Naive thymus-derived CD4-positive, alpha-beta T cell (primary cell): ENCODE results near the gene CCDC142. TPM values are rescaled to one million over a fixed set of nuclear protein-coding genes. Genes with fewer than 3 reads are reported as not detected.

Source experiments
- ATAC-seq: fragments of 150-1000 bp; cut with Tn5 transposase; 2 replicates; pipeline ENCODE4 v1.10.0; 2021; ENCODE audit warnings: mild to moderate bottlenecking, moderate library complexity
- CTCF ChIA-PET: fragments of 350-600 bp; sonication (Branson Sonifier 250); formaldehyde crosslinking; loops from one replicate; lab custom pipeline; 2021; ENCODE audit warnings: antibody characterized with exemption; lab: Charles Lee
- POLR2A ChIA-PET: fragments of 350-600 bp; sonication (Branson Sonifier 250); formaldehyde crosslinking; loops from one replicate; lab custom pipeline; 2021; ENCODE audit warnings: antibody characterized with exemption, inconsistent platforms; lab: Charles Lee
- DNase-seq, 9 donors: peaks; one replicate each; pipeline versions ENCODE4 v3.0.0 to v3.0.0-alpha.2; 2020 to 2022; ENCODE audit warnings: mixed read lengths in 1 of 9
- H3K27ac ChIP-seq: one replicate; pipeline ENCODE4 v1.7.0; 2013; ENCODE audit warnings: mild to moderate bottlenecking, low read depth, low read length, moderate library complexity
- H3K27me3 ChIP-seq, 2 donors: one replicate each; pipeline ENCODE4 v1.7.0; 2013; ENCODE audit warnings: low read length in 2 of 2, mild to moderate bottlenecking in 2 of 2, moderate library complexity in 2 of 2; ENCODE audit not compliant: control insufficient read depth in 2 of 2, insufficient read depth in 2 of 2
- H3K36me3 ChIP-seq, 3 experiments: 1 replicate in 2 of 3; 2 replicates in 1 of 3; pipeline ENCODE4 v1.7.0; 2013; ENCODE audit warnings: low read length in 3 of 3, mild to moderate bottlenecking in 3 of 3, moderate library complexity in 1 of 3; ENCODE audit not compliant: insufficient read depth in 3 of 3, control insufficient read depth in 2 of 3
- H3K4me1 ChIP-seq, 2 donors: one replicate each; pipeline ENCODE4 v1.7.0; 2013; ENCODE audit warnings: low read length in 2 of 2, mild to moderate bottlenecking in 2 of 2, moderate library complexity in 1 of 2; ENCODE audit not compliant: control insufficient read depth in 2 of 2, insufficient read depth in 2 of 2
- H3K4me3 ChIP-seq: 2 replicates; pipeline ENCODE4 v1.7.0; 2013; ENCODE audit warnings: mild to moderate bottlenecking, low read length
- H3K9me3 ChIP-seq, 3 experiments: 1 replicate in 2 of 3; 2 replicates in 1 of 3; pipeline ENCODE4 v1.7.0; 2013; ENCODE audit warnings: low read length in 3 of 3; ENCODE audit not compliant: control insufficient read depth in 2 of 3
- H3K27ac Mint-ChIP-seq, 9 donors: one replicate each; pipeline ENCODE4 v1.8.0; 2020 to 2022; ENCODE audit warnings: mixed read lengths in 9 of 9, mild to moderate bottlenecking in 8 of 9, moderate library complexity in 5 of 9, inconsistent platforms in 2 of 9
- H3K27me3 Mint-ChIP-seq, 5 donors: one replicate each; pipeline ENCODE4 v1.8.0; 2021 to 2022; ENCODE audit warnings: mixed read lengths in 5 of 5, mild to moderate bottlenecking in 1 of 5
- H3K36me3 Mint-ChIP-seq, 5 donors: one replicate each; pipeline ENCODE4 v1.8.0; 2020 to 2022; ENCODE audit warnings: mixed read lengths in 5 of 5, mild to moderate bottlenecking in 3 of 5, inconsistent platforms in 1 of 5
- H3K4me1 Mint-ChIP-seq, 7 donors: one replicate each; pipeline ENCODE4 v1.8.0; 2020 to 2022; ENCODE audit warnings: mixed read lengths in 7 of 7, mild to moderate bottlenecking in 3 of 7, inconsistent platforms in 1 of 7
- H3K4me3 Mint-ChIP-seq, 10 donors: one replicate each; pipeline ENCODE4 v1.8.0; 2020 to 2022; ENCODE audit warnings: mild to moderate bottlenecking in 10 of 10, mixed read lengths in 10 of 10, moderate library complexity in 6 of 10, inconsistent platforms in 2 of 10
- H3K9me3 Mint-ChIP-seq, 11 donors: one replicate each; pipeline ENCODE4 v1.8.0; 2020 to 2022; ENCODE audit warnings: mixed read lengths in 11 of 11, mild to moderate bottlenecking in 4 of 11, inconsistent platforms in 1 of 11, moderate library complexity in 1 of 11
- intact Hi-C, 2 donors: fragments of 100-400 bp; cut with micrococcal nuclease; formaldehyde crosslinking; loops; one replicate each; pipeline ENCODE4 v1.15.1; 2023
- polyA plus RNA-seq, 2 donors: library from polyadenylated mRNA; unstranded; fragments of 300-500 nt; fragmentation: Illumina TruSeq; gene quantifications; one replicate each; pipeline ENCODE4 v1.2.3, GENCODE V29; 2021
- total RNA-seq, 6 experiments: library from RNA in 5 of 6; stranded (reverse) in 5 of 6; gene quantifications; 1 replicate in 5 of 6; 2 replicates in 1 of 6; pipeline ENCODE4 v1.2.3 and lab custom pipeline; 2021 to 2026

CCDC142 gene
- total and polyA plus RNA-seq, 7 experiments from 2014 or later = 13.1 to 75.2 (median 27.4) TPM

- ChIA-PET CTCF (interaction anchor here (0.6 to 2.3 kb wide), 4 partner anchors 17 to 276 kb away, joined by 3 to 6 read pairs (median 3); partner anchors contain the start of genes CCDC142 and TTC31), POLR2A (interaction anchor here (0.6 to 2.0 kb wide), 9 partner anchors 8 to 789 kb away, joined by 3 to 9 read pairs (median 4); partner anchors contain the start of genes TLX2, TPRKB and WBP1)
- peak within 1 kb of the TSS in 6 of 10 donors; percentile 10 to 94 (median 32) for H3K4me3 Mint-ChIP-seq
- H3K4me1 ChIP-seq = peaks cover 4 to 15% of the 10 kb centered on the region in 2 donors
- H3K27ac Mint-ChIP-seq = peak within 1 kb of the TSS in 3 of 9 donors; percentile 28 to 46 (median 43)
- H3K9me3 Mint-ChIP-seq = no peaks in the 10 kb centered on the region
- H3K27ac ChIP-seq = no peak within 1 kb of the TSS
- H3K27me3 Mint-ChIP-seq = peaks cover 3 to 9% (median 3%) of the 10 kb centered on the region in 5 donors
- intact Hi-C loops = loop anchor here in 1 of 2 donors (5.0 kb wide), 2 partner anchors 329 to 599 kb away; partner anchors contain the start of genes DGUOK and MTHFD2
- ATAC-seq (no peak), DNase-seq (peak in 3 of 9 donors; percentile 33 to 42 (median 41))
- H3K9me3 ChIP-seq = no peaks in the 10 kb centered on the region
- H3K36me3 ChIP-seq = peaks cover 0 to 35% (median 6%) of the 10 kb centered on the region in 3 experiments
- H3K27me3 ChIP-seq = no peaks in the 10 kb centered on the region
- peaks cover 8 to 30% (median 21%) of the 10 kb centered on the region in 5 donors for H3K36me3 Mint-ChIP-seq
- no peak within 1 kb of the TSS for H3K4me3 ChIP-seq
- H3K4me1 Mint-ChIP-seq = peaks cover 16 to 35% (median 32%) of the 10 kb centered on the region in 7 donors
Observed at GRCh38 chr2:74525717-74526648, 43.2 kb upstream of the CCDC142 start, which contains the start of gene DQX1. DQX1 (minus strand) TSS chr2:74526231; CDS start chr2:74525729, 502 bp downstream.

- peaks cover 16 to 29% (median 26%) of the 10 kb centered on the region in 7 donors for H3K4me1 Mint-ChIP-seq
- peaks cover 11 to 13% (median 12%) of the 10 kb centered on the region in 5 donors for H3K27me3 Mint-ChIP-seq
- intact Hi-C loops = loop anchor here in 1 of 2 donors (5.0 kb wide), 2 partner anchors 328 to 598 kb away; partner anchors contain the start of genes DGUOK and MTHFD2
- H3K4me3 ChIP-seq = no peak overlapping the region
- no peak for ATAC-seq
- CTCF ChIA-PET = interaction anchor here (2.3 kb wide), 1 partner anchor 42 kb away, joined by 6 read pairs; the partner anchor contains the start of genes CCDC142 and TTC31
- H3K36me3 ChIP-seq = peaks cover 0 to 33% (median 6%) of the 10 kb centered on the region in 3 experiments
- DNase-seq = no peak
- no peak overlapping the region for H3K27ac ChIP-seq
- peaks cover 8 to 31% (median 21%) of the 10 kb centered on the region in 5 donors for H3K36me3 Mint-ChIP-seq
- H3K9me3 ChIP-seq = no peaks in the 10 kb centered on the region
- no peaks in the 10 kb centered on the region for H3K27me3 ChIP-seq
- POLR2A ChIA-PET = interaction anchor here (1.3 to 2.0 kb wide), 2 partner anchors 10 to 14 kb away, joined by 4 to 8 read pairs; partner anchors contain the start of gene TLX2
- no peaks in the 10 kb centered on the region for H3K9me3 Mint-ChIP-seq
- peaks cover 0 to 10% of the 10 kb centered on the region in 2 donors for H3K4me1 ChIP-seq
- no peak overlapping the region for H3K27ac Mint-ChIP-seq
- no peak overlapping the region for H3K4me3 Mint-ChIP-seq
Observed at GRCh38 chr2:74524955-74525716, 42.3 kb upstream of the CCDC142 start.

- no peak overlapping the region for H3K27ac ChIP-seq
- Mint-ChIP-seq H3K36me3 (peaks cover 8 to 29% (median 24%) of the 10 kb centered on the region in 5 donors), H3K9me3 (peaks cover 0 to 2% (median 0%) of the 10 kb centered on the region in 11 donors), H3K4me3 (no peak overlapping the region), H3K27ac (no peak overlapping the region), H3K4me1 (peaks cover 13 to 28% (median 24%) of the 10 kb centered on the region in 7 donors), H3K27me3 (peaks cover 22 to 24% (median 23%) of the 10 kb centered on the region in 5 donors)
- DNase-seq = no peak
- H3K27me3 ChIP-seq = peaks cover 0 to 5% of the 10 kb centered on the region in 2 donors
- no peaks in the 10 kb centered on the region for H3K9me3 ChIP-seq
- H3K36me3 ChIP-seq = peaks cover 0 to 23% (median 6%) of the 10 kb centered on the region in 3 experiments
- POLR2A ChIA-PET = no interaction called here
- CTCF ChIA-PET = no interaction called here
- ATAC-seq = no peak
- intact Hi-C loops = no loop called here
- no peak overlapping the region for H3K4me3 ChIP-seq
- H3K4me1 ChIP-seq = peaks cover 0 to 10% of the 10 kb centered on the region in 2 donors
Observed at GRCh38 chr2:74524005-74524404, 41.2 kb upstream of the CCDC142 start.

DNA sequence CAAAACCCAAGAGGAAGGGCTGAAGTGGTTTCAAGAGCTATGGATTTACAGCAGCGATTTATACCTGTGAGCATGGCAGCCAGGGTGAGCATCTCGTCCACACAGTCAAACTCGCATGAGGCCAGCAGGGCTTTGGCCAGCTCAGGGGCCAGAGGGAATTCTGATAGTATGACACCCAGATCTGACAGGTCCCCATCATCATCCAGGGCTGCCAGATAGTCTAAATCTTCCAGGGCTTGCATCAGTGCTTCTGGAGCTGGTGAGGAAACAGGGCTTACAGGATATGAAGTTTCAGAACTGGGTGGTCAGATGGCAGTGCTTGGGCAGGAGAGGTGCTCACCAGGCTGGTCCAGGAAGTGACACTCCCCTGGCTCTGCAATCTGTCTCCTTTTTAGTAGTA lies 39.7 kb upstream of the CCDC142 start:
- POLR2A ChIA-PET = interaction anchor here (0.7 to 2.3 kb wide), 3 partner anchors 9 to 15 kb away, joined by 3 to 7 read pairs (median 4); partner anchors contain the start of gene PCGF1
- no peak overlapping the region for H3K27ac ChIP-seq
- ATAC-seq = no peak
- Mint-ChIP-seq H3K27ac (no peak overlapping the region), H3K4me3 (no peak overlapping the region), H3K9me3 (peaks cover 0 to 2% (median 0%) of the 10 kb centered on the region in 11 donors), H3K36me3 (peaks cover 8 to 23% (median 20%) of the 10 kb centered on the region in 5 donors), H3K4me1 (peaks cover 0 to 17% (median 12%) of the 10 kb centered on the region in 7 donors), H3K27me3 (peaks cover 36 to 39% (median 38%) of the 10 kb centered on the region in 5 donors)
- no peaks in the 10 kb centered on the region for H3K4me1 ChIP-seq
- CTCF ChIA-PET = interaction anchor here (0.7 kb wide), 1 partner anchor 143 kb away, joined by 3 read pairs; no protein-coding TSS in a partner anchor
- H3K36me3 ChIP-seq = peaks cover 0 to 14% (median 6%) of the 10 kb centered on the region in 3 experiments
- intact Hi-C loops = no loop called here
- H3K9me3 ChIP-seq = no peaks in the 10 kb centered on the region
- H3K4me3 ChIP-seq = no peak overlapping the region
- H3K27me3 ChIP-seq = peaks cover 5 to 9% of the 10 kb centered on the region in 2 donors
- DNase-seq = no peak

DNA sequence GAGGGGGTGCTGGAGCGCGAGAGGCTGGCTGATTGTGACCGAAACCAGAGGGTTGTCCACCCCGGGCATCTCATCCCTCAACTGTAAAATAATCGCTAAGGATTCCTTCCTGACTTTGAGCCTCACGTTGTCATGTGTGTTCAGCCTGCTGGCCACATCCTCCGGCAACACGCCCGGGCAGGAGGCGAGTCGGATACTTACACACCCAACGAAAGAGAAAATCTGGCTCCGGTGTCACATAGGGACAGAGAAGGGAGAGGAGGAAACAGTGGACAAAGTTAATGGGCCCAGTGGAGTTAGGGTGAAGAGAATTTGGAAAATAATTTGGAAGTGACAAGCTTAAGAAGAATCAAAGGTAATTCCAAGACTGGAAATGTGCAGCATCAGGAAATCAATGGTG lies 33.9 kb upstream of the CCDC142 start:
- Histone ChIP-seq H3K4me3 (peak overlapping the region; percentile 28), H3K27me3 (peaks cover 12 to 42% of the 10 kb centered on the region in 2 donors), H3K9me3 (no peaks in the 10 kb centered on the region), H3K27ac (no peak overlapping the region), H3K36me3 (no peaks in the 10 kb centered on the region), H3K4me1 (peaks cover 10 to 32% of the 10 kb centered on the region in 2 donors)
- H3K4me3 Mint-ChIP-seq = peak overlapping the region; percentile 66 to 87 (median 80)
- CTCF ChIA-PET = interaction anchor here (0.6 kb wide), 1 partner anchor 77 kb away, joined by 3 read pairs; no protein-coding TSS in a partner anchor
- POLR2A ChIA-PET = interaction anchor here (0.7 to 1.1 kb wide), 3 partner anchors 15 to 452 kb away, joined by 3 read pairs; no protein-coding TSS in a partner anchor
- peak overlapping the region in 2 of 9 donors; percentile 36 to 72 for H3K27ac Mint-ChIP-seq
- ATAC-seq (no peak), DNase-seq (no peak)
- peaks cover 9 to 25% (median 19%) of the 10 kb centered on the region in 7 donors for H3K4me1 Mint-ChIP-seq
- intact Hi-C loops = loop anchor here (1.0 kb wide), 2 partner anchors 9 to 13 kb away; partner anchors contain the start of genes AUP1 (in 2 of the 2), HTRA2 (in 2 of the 2) and PCGF1 (in 1 of the 2)
- H3K9me3 Mint-ChIP-seq = peaks cover 0 to 6% (median 0%) of the 10 kb centered on the region in 11 donors
- H3K27me3 Mint-ChIP-seq = peaks cover 65 to 81% (median 76%) of the 10 kb centered on the region in 5 donors
- H3K36me3 Mint-ChIP-seq = peaks cover 0 to 13% (median 4%) of the 10 kb centered on the region in 5 donors
